GM12874 (cell line): ENCODE data around the gene CDC42EP2.

Experiments
- CTCF ChIP-seq: IDR thresholded peaks from 2 replicates; pipeline ENCODE4 v1.5.1; 2011; ENCODE audit warnings: low read depth, mild to moderate bottlenecking, control low read depth, low read length, moderate library complexity; ENCODE audit not compliant: insufficient read depth

CDC42EP2 gene

GRCh38 chr11:65291613-65292012, 23.1 kb upstream of the CDC42EP2 start:
- no peak for TF ChIP-seq CTCF

- no peak for TF ChIP-seq CTCF
Measured at GRCh38 chr11:65292890-65293289, 21.8 kb upstream of the CDC42EP2 start.

- no peak for TF ChIP-seq CTCF
Measured at GRCh38 chr11:65293909-65294381, 20.7 kb upstream of the CDC42EP2 start.

- TF ChIP-seq CTCF: no peak
Measured at GRCh38 chr11:65295001-65295400, 19.7 kb upstream of the CDC42EP2 start.

- no peak for TF ChIP-seq CTCF
Measured at GRCh38 chr11:65295571-65296341, 18.9 kb upstream of the CDC42EP2 start.

- TF ChIP-seq CTCF: no peak
Measured at GRCh38 chr11:65297026-65297672, 17.5 kb upstream of the CDC42EP2 start.

GRCh38 chr11:65298131-65298535, 16.5 kb upstream of the CDC42EP2 start:
- TF ChIP-seq CTCF: no peak
